ENCODE data around the gene CPB1.

Gene CPB1

DNA sequence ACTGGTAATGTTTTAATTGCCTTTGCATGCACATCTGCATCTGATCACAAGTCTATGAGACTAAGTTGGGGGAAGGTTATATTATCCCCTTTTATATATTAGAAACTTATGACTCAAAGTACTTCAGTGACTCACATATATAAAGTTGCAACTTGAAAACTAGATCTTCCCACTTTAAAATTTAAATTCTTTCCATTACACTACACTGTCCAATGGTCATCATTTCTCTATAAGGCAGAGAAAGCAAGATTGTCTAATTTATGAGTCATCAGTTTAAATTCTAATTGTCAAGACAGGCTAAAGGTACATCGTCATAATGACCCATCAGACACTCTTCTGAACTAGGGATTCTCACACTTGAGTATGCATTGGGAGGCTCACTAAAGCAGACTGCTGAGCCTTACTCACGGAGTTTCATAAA is 75.4 kb downstream of the CPB1 start:
- Histone ChIP-seq H3K27ac (peak overlapping the region; percentile 87), H3K36me3 (replicated peaks) (no peaks in the 10 kb centered on the region), H3K4me3 (ENCODE audit: low read depth, low read length) (no peak overlapping the region), H3K27me3 (replicated peaks) (no peaks in the 10 kb centered on the region)
- DNase-seq = no peak
- in situ Hi-C loops (cut with HindIII; ENCODE audit: low pct_ligation_motif_present, low sequenced_read_pairs) = no loop called here
- TF ChIP-seq CTCF (IDR thresholded peaks at IDR 0.05; ENCODE audit: low read depth, low read length, missing control alignments) = no peak

- H3K27ac ChIP-seq = no peak overlapping the region
- DNase-seq = no peak
- H3K27me3 ChIP-seq (replicated peaks) = no peaks in the 10 kb centered on the region
- H3K36me3 ChIP-seq (replicated peaks) = no peaks in the 10 kb centered on the region
- in situ Hi-C loops (cut with HindIII; ENCODE audit: low pct_ligation_motif_present, low sequenced_read_pairs) = no loop called here
- TF ChIP-seq CTCF (IDR thresholded peaks at IDR 0.05; ENCODE audit: low read depth, low read length, missing control alignments) = no peak
- H3K4me3 ChIP-seq (ENCODE audit: low read depth, low read length) = no peak overlapping the region
Observed at GRCh38 chr3:148903941-148904340, 76.3 kb downstream of the CPB1 start.

GRCh38 chr3:148906667-148907066 is 79.1 kb downstream of the CPB1 start:
- H3K27ac ChIP-seq = no peak overlapping the region
- no peak overlapping the region for H3K4me3 ChIP-seq (ENCODE audit: low read depth, low read length)
- DNase-seq = no peak
- in situ Hi-C loops (cut with HindIII; ENCODE audit: low pct_ligation_motif_present, low sequenced_read_pairs) = no loop called here
- TF ChIP-seq CTCF (IDR thresholded peaks at IDR 0.05; ENCODE audit: low read depth, low read length, missing control alignments) = no peak
- no peaks in the 10 kb centered on the region for H3K27me3 ChIP-seq (replicated peaks)
- H3K36me3 ChIP-seq (replicated peaks) = no peaks in the 10 kb centered on the region

Data from brain microvascular endothelial cell (primary cell).